ENCODE data around the gene ZNF101. TPM values are rescaled to one million over a fixed set of nuclear protein-coding genes. Genes with fewer than 3 reads are reported as not detected.
A peak's percentile ranks its signal among the peaks of the same experiment; 100 is the strongest.
"Not testable (repeated sequence)": the region's sequence is repeated elsewhere in the genome, so short reads cannot be mapped to it uniquely, and the experiment has no call there.

The ZNF101 gene
- total RNA-seq, 1 donor from 2014 or later: 29.5 TPM

- DNase-seq (ENCODE audit: low spot score): no peak
- Mint-ChIP-seq H3K27me3 (ENCODE audit: unreplicated experiment) (peaks cover 19% of the 10 kb centered on the region), H3K4me1 (ENCODE audit: unreplicated experiment) (peaks cover 15% of the 10 kb centered on the region), H3K36me3 (ENCODE audit: low read depth, unreplicated experiment) (peaks cover 28% of the 10 kb centered on the region), H3K9me3 (ENCODE audit: unreplicated experiment) (no peaks in the 10 kb centered on the region), H3K4me3 (ENCODE audit: unreplicated experiment) (peak overlapping the region; percentile 53), H3K27ac (ENCODE audit: unreplicated experiment) (peak overlapping the region; percentile 57)
- TF ChIP-seq CTCF (IDR thresholded peaks at IDR 0.05; ENCODE audit: unreplicated experiment): no peak
Measured at GRCh38 chr19:19661141-19661674, 7.4 kb upstream of the ZNF101 start.

DNA sequence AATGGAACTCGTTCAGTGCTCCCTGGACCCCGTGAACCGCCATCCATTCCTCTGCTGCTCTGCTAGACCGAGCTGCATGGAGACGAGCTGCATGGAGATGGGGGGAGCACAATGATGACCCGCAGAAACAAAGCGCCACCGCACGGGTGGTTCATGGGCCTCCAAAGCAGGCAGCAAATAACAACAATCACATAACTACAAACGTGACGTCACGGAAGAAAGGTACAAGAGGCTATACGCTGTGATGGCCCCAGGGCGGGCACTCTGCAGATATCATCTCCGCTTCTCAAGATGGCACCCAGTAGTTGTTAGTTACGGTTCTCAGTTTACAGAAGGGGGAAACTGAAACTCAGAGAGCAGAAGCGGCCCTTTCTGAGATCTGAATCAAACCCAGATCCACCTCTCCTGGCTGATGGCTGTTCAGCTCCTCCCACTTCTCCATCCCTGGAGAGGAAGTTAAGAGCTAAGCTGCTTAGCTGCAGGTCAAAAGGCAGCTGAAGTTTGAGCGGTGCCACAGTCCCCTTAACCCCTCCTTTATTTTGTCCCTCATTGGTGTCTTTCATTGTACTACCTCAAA is 6.9 kb upstream of the ZNF101 start:
- Mint-ChIP-seq H3K27me3 (ENCODE audit: unreplicated experiment) (peaks cover 19% of the 10 kb centered on the region), H3K4me3 (ENCODE audit: unreplicated experiment) (peak overlapping the region; percentile 94), H3K9me3 (ENCODE audit: unreplicated experiment) (no peaks in the 10 kb centered on the region), H3K4me1 (ENCODE audit: unreplicated experiment) (peaks cover 15% of the 10 kb centered on the region), H3K36me3 (ENCODE audit: low read depth, unreplicated experiment) (peaks cover 23% of the 10 kb centered on the region), H3K27ac (ENCODE audit: unreplicated experiment) (peak overlapping the region; percentile 57)
- TF ChIP-seq CTCF (IDR thresholded peaks at IDR 0.05; ENCODE audit: unreplicated experiment): no peak
- DNase-seq (ENCODE audit: low spot score): no peak

DNA sequence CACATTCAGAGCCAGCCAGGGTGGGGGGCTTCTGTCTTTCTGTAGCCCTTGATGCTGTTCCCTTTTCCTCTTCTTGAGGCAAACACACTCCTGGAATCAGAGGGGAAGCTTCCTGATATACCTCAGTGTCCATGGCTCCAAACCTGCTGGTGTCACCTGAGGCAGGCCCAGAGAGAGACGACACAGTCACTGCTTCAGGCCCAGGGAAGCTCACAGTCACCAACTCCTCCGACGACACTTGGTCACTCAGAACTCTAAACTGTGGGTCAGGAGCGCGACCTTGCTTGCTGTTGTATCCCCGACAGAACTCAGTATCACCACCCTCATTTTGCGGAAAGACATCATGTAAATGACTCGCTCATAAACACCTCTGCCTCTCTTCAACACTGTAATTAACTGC is 6.3 kb upstream of the ZNF101 start:
- Mint-ChIP-seq H3K9me3 (ENCODE audit: unreplicated experiment) (no peaks in the 10 kb centered on the region), H3K27ac (ENCODE audit: unreplicated experiment) (peak overlapping the region; percentile 93), H3K36me3 (ENCODE audit: low read depth, unreplicated experiment) (peaks cover 20% of the 10 kb centered on the region), H3K4me1 (ENCODE audit: unreplicated experiment) (peaks cover 15% of the 10 kb centered on the region), H3K4me3 (ENCODE audit: unreplicated experiment) (peak overlapping the region; percentile 94), H3K27me3 (ENCODE audit: unreplicated experiment) (peaks cover 19% of the 10 kb centered on the region)
- TF ChIP-seq CTCF (IDR thresholded peaks at IDR 0.05; ENCODE audit: unreplicated experiment): no peak
- DNase-seq (ENCODE audit: low spot score): no peak

DNA sequence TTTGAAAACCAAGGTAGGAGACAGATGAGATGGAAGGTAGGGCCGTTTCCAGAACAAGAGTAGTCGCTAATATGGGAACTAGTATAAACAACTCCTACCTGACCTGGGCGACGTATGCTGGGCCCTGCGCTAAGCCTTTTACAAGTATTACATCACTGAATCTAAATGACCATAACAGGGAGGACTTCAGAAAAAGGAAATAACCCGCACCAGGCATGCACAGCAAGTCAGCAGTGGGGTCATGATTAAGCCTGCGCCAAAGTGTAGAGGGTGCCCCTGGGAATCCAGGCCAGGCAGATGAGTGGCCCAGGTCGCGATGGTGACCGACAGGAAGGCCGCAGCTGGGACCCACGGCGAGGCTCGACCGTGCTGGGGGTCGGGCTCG is 5.8 kb upstream of the ZNF101 start:
- H3K27ac Mint-ChIP-seq (ENCODE audit: unreplicated experiment): peak overlapping the region; percentile 93
- H3K36me3 Mint-ChIP-seq (ENCODE audit: low read depth, unreplicated experiment): peaks cover 20% of the 10 kb centered on the region
- TF ChIP-seq CTCF (IDR thresholded peaks at IDR 0.05; ENCODE audit: unreplicated experiment): no peak
- H3K4me1 Mint-ChIP-seq (ENCODE audit: unreplicated experiment): peaks cover 15% of the 10 kb centered on the region
- no peak for DNase-seq (ENCODE audit: low spot score)
- no peaks in the 10 kb centered on the region for H3K9me3 Mint-ChIP-seq (ENCODE audit: unreplicated experiment)
- peak overlapping the region; percentile 94 for H3K4me3 Mint-ChIP-seq (ENCODE audit: unreplicated experiment)
- peaks cover 19% of the 10 kb centered on the region for H3K27me3 Mint-ChIP-seq (ENCODE audit: unreplicated experiment)

DNA sequence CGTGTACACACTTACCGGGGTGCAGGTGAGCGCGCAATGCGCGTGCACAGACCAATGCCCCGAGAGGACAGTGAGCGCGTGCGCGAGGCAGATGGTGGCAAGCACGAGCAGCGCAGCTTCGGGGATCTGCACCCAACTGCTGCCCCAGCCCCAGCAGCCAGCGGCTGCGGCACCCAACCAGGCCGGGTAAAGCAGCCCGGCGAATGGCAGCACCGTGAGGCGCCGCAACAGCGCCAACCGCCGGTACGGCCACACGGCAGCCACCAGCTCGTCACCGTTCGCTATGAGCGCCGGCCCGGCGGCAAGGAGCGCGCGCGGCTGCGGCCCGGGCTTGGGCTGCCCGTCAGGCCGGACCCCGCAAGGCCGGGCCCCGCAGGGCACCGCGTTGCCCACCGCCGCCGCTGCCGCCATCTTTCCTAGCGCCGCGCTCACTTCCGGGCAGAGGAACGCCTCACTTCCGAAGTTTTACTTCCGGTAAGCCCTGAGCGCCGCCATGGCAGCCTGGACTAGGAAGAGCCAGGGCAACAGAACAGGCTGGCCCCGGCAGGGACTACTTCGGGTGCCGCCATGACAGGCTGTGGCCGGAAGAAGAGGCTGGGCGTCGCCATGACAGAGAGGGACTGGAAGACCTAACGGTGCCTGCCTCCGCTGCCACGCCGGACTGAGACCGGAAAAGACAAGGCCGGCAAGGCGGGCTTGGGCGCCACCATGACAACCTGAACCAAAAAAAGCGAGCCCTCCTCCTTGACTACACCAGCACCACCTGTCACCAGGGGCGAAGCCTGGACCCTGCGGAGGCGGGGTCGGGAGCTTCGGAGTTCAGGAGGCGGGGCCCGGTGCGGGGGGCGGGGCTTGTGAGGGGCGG is 5.2 kb upstream of the ZNF101 start, which contains the start of gene ATP13A1:
ATP13A1 (minus strand) TSS at position 421 of the 865 bp plus-strand sequence; CDS start at position 411, 10 bp downstream.
- H3K9me3 Mint-ChIP-seq (ENCODE audit: unreplicated experiment): no peaks in the 10 kb centered on the region
- TF ChIP-seq CTCF (IDR thresholded peaks at IDR 0.05; ENCODE audit: unreplicated experiment): no peak
- peaks cover 14% of the 10 kb centered on the region for H3K36me3 Mint-ChIP-seq (ENCODE audit: low read depth, unreplicated experiment)
- H3K4me1 Mint-ChIP-seq (ENCODE audit: unreplicated experiment): peaks cover 21% of the 10 kb centered on the region
- peaks cover 19% of the 10 kb centered on the region for H3K27me3 Mint-ChIP-seq (ENCODE audit: unreplicated experiment)
- H3K27ac Mint-ChIP-seq (ENCODE audit: unreplicated experiment): peak within 1 kb of the TSS; percentile 98
- peak; percentile 87 for DNase-seq (ENCODE audit: low spot score)
- peak within 1 kb of the TSS; percentile 94 for H3K4me3 Mint-ChIP-seq (ENCODE audit: unreplicated experiment)

GRCh38 chr19:19665420-19665948 is 3.2 kb upstream of the ZNF101 start:
- H3K4me3 Mint-ChIP-seq (ENCODE audit: unreplicated experiment); DNase-seq (ENCODE audit: low spot score): not testable (repeated sequence)
- H3K4me1 Mint-ChIP-seq (ENCODE audit: unreplicated experiment): peaks cover 30% of the 10 kb centered on the region

More at GRCh38 chr19:19665420-19665948, 3.2 kb upstream of the ZNF101 start:
- H3K9me3 Mint-ChIP-seq (ENCODE audit: unreplicated experiment); H3K27ac Mint-ChIP-seq (ENCODE audit: unreplicated experiment): not testable (repeated sequence)
- H3K36me3 Mint-ChIP-seq (ENCODE audit: low read depth, unreplicated experiment): peaks cover 10% of the 10 kb centered on the region
- peaks cover 24% of the 10 kb centered on the region for H3K27me3 Mint-ChIP-seq (ENCODE audit: unreplicated experiment)

Measured in endothelial cell (in vitro differentiated cells).